Measurements from ENCODE around the gene PIP5K1A. TPM values are rescaled to one million over a fixed set of nuclear protein-coding genes. Genes with fewer than 3 reads are reported as not detected.

Gene PIP5K1A
- total RNA-seq, 4 donors from 2014 or later: 42.8 to 80.1 (median 49.9) TPM

GRCh38 chr1:151281969-151282882, 83.9 kb downstream of the PIP5K1A start, which contains the start of gene ZNF687:
Gene ZNF687, plus strand, starts transcription at chr1:151282299. Its CDS starts 3,993 bp downstream, at chr1:151286292.
- Histone ChIP-seq H3K4me3 (peak within 1 kb of the TSS; percentile 68 to 93), H3K27me3 (no peaks in the 10 kb centered on the region), H3K4me1 (peaks cover 0 to 29% (median 9%) of the 10 kb centered on the region in 3 donors), H3K9me3 (no peaks in the 10 kb centered on the region), H3K27ac (peak within 1 kb of the TSS; percentile 95 to 97 (median 96)), H3K36me3 (peaks cover 0 to 25% of the 10 kb centered on the region in 2 donors)
- ATAC-seq: peak; percentile 92
- 0 to 2% methylated on average over 3 to 27 of the region's 74 CpGs for WGBS, 2 donors (ENCODE audit: low coverage in 1 of 2)
- TF ChIP-seq POLR2AphosphoS5 (IDR thresholded peaks at IDR 0.05) (peak; percentile 58), POLR2A (IDR thresholded peaks at IDR 0.05) (peak; percentile 65 to 79), CTCF (IDR thresholded peaks at IDR 0.05) (no peak), EP300 (IDR thresholded peaks at IDR 0.05) (no peak)

GRCh38 chr1:151282883-151283725, 84.8 kb downstream of the PIP5K1A start:
- H3K4me1 ChIP-seq: peaks cover 0 to 29% (median 9%) of the 10 kb centered on the region in 3 donors
- no peaks in the 10 kb centered on the region for H3K27me3 ChIP-seq
- TF ChIP-seq CTCF (IDR thresholded peaks at IDR 0.05) (no peak), EP300 (IDR thresholded peaks at IDR 0.05) (no peak), POLR2AphosphoS5 (IDR thresholded peaks at IDR 0.05) (no peak), POLR2A (IDR thresholded peaks at IDR 0.05) (no peak)
- H3K4me3 ChIP-seq: peak overlapping the region; percentile 63 to 93
- peaks cover 0 to 34% of the 10 kb centered on the region in 2 donors for H3K36me3 ChIP-seq
- no peak for ATAC-seq
- H3K9me3 ChIP-seq: no peaks in the 10 kb centered on the region
- no CpG with 5 or more reads among the region's 44 CpGs for WGBS, 2 donors (ENCODE audit: low coverage in 1 of 2)
- peak overlapping the region; percentile 48 to 97 (median 96) for H3K27ac ChIP-seq

DNA sequence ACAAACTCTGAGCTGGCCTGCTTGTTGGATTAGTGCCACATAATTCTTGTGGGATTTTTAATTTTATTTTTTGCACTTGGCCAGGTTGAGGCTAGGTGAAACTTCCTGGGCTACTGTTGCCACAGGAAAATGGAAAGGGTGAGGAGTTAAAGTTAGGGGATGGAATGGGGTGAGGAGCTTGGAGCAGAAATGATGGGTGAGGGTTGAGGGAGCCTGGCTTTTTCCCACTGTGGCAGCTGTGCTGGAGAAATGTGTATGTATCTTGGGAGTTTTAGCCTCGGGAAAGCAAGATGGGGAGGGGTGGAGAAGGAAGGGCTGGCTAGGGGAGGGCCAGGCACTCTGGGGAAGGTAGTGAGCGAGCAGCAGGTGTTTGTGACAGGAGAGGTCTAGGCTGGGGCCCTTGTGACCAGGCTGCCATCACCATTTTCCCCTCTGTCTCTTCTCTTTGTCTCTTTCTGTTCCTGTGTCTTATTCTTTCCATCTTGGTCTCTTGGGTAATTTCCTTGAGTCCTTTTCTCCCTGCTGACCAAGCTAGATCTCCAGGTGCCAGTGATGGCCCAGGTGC, 85.7 kb downstream of the PIP5K1A start:
- TF ChIP-seq CTCF (IDR thresholded peaks at IDR 0.05) (no peak), POLR2A (IDR thresholded peaks at IDR 0.05) (no peak), EP300 (IDR thresholded peaks at IDR 0.05) (no peak), POLR2AphosphoS5 (IDR thresholded peaks at IDR 0.05) (no peak)
- Histone ChIP-seq H3K36me3 (peaks cover 0 to 44% of the 10 kb centered on the region in 2 donors), H3K27ac (peak overlapping the region in 3 of 4 donors; percentile 96 to 97 (median 97)), H3K4me1 (peaks cover 0 to 37% (median 9%) of the 10 kb centered on the region in 3 donors), H3K4me3 (peak overlapping the region in 1 of 2 donors; percentile 93), H3K27me3 (no peaks in the 10 kb centered on the region), H3K9me3 (no peaks in the 10 kb centered on the region)
- WGBS, 2 donors (ENCODE audit: low coverage in 1 of 2): 20 to 52% methylated on average over 1 to 2 of the region's 2 CpGs
- ATAC-seq: no peak

DNA sequence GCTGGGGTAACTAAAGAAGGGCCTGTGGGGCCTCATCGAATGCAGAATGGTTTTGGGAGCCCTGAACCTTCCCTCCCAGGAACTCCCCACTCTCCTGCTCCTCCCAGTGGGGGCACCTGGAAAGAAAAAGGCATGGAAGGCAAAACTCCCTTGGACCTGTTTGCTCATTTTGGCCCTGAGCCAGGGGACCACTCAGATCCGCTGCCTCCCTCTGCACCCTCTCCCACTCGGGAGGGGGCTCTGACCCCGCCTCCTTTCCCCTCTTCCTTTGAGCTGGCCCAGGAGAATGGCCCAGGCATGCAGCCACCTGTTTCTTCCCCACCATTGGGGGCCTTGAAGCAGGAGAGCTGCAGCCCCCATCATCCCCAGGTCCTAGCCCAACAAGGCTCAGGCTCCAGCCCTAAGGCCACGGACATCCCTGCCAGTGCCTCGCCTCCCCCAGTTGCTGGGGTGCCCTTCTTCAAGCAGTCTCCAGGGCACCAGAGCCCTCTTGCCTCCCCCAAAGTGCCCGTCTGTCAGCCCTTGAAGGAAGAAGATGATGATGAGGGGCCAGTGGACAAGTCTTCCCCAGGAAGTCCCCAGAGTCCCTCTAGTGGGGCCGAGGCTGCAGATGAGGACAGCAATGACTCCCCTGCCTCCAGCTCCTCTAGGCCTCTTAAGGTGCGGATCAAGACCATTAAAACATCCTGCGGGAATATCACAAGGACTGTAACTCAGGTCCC, 88.4 kb downstream of the PIP5K1A start:
- no peak for TF ChIP-seq CTCF (IDR thresholded peaks at IDR 0.05)
- no peak for TF ChIP-seq POLR2AphosphoS5 (IDR thresholded peaks at IDR 0.05)
- no peak for TF ChIP-seq POLR2A (IDR thresholded peaks at IDR 0.05)
- TF ChIP-seq EP300 (IDR thresholded peaks at IDR 0.05): no peak
- H3K27ac ChIP-seq: no peak overlapping the region
- no peak overlapping the region for H3K4me3 ChIP-seq
- H3K4me1 ChIP-seq: peaks cover 0 to 41% (median 9%) of the 10 kb centered on the region in 3 donors
- no peaks in the 10 kb centered on the region for H3K27me3 ChIP-seq
- ATAC-seq: no peak
- peaks cover 0 to 71% of the 10 kb centered on the region in 2 donors for H3K36me3 ChIP-seq
- WGBS, 2 donors (ENCODE audit: low coverage in 1 of 2): 60 to 71% methylated on average over 4 to 5 of the region's 10 CpGs
- H3K9me3 ChIP-seq: no peaks in the 10 kb centered on the region
